GM19240 (cell line): ENCODE results near the gene GLYATL3.

Source experiments
- DNase-seq: peaks from one replicate; pipeline ENCODE4 v3.0.0; 2011; ENCODE audit warnings: low spot score; ENCODE audit not compliant: insufficient read length

The GLYATL3 gene

DNA sequence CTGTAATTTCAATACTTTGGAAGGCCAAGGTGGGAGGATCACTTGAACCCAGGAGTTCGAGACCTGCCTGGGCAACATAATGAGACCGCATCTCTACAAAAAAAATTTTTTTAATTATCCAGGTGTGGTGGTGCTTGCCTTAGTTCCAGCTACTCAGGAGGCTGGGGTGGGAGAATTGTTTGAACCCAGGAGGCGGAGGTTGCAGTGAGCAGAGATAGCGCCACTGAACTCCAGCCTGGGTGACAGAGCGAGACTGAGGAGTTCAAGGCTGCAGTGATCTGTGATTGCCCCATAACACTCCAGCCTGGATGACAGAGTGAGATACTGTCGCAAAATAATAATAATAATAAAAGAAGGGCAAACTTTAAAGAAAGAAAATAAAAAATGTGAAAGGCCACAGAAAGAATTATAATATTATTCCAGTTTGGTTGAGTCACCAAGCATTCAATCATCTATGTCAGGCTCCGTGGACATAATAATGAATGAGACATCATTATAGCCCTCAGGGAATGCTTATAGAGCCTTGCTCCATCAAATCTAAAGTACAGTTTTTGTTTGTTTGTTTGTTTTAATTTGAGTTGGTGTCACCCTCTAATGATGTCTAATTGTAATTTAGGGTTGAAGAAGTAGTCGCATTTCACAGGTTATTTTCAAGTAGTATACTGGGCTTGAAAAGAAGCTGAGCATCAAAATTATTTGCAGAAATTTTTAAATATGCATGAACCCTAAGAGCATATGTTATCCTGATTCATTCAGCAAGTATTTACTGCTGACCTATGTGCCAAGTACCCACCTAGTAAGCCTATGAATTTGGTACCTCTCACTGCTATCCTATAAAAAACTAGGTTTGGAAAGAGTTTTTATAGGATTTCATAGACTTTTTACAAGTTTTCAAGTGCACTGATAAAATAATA is 15.1 kb downstream of the GLYATL3 start:
- no peak for DNase-seq

- no peak for DNase-seq
Measured at GRCh38 chr6:49515485-49516146, 15.9 kb downstream of the GLYATL3 start.

DNA sequence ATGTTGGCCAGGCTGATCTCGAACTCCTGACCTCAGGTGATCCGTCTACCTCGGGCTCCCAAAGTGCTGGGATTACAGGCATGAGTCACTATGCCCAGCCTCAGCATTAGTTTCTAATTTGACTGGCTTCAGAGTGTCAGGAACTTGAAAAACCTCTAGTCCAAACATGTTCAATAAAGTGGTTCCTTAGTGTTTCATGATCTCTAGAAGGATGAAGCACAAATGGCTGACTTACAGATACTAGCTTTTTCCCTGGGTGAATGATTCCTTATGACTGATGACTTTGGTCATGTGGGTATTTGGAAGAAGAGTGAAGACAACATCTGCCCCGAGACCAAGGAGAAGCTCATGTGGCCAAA is 16.4 kb downstream of the GLYATL3 start:
- no peak for DNase-seq

DNA sequence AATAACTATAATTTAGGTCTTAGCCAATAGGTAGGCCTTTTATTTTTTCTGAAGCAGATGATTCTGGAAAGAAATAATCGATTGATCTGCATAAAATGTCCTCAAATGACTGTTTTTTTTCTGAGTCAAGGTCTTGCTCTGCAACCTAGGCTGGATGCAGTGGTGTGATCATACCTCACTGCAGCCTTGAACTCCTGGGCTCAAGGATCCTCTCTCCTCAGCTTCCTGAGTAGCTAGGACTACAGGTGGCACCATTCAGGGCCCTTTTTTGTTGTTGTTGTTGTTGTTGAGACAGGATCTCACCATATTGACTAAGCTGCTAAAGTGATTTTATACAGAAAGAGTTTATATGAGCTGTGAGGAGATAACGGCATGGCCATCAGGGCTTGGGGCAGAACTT is 18.2 kb downstream of the GLYATL3 start:
- no peak for DNase-seq

GRCh38 chr6:49519660-49520059 is 19.9 kb downstream of the GLYATL3 start:
- no peak for DNase-seq

DNA sequence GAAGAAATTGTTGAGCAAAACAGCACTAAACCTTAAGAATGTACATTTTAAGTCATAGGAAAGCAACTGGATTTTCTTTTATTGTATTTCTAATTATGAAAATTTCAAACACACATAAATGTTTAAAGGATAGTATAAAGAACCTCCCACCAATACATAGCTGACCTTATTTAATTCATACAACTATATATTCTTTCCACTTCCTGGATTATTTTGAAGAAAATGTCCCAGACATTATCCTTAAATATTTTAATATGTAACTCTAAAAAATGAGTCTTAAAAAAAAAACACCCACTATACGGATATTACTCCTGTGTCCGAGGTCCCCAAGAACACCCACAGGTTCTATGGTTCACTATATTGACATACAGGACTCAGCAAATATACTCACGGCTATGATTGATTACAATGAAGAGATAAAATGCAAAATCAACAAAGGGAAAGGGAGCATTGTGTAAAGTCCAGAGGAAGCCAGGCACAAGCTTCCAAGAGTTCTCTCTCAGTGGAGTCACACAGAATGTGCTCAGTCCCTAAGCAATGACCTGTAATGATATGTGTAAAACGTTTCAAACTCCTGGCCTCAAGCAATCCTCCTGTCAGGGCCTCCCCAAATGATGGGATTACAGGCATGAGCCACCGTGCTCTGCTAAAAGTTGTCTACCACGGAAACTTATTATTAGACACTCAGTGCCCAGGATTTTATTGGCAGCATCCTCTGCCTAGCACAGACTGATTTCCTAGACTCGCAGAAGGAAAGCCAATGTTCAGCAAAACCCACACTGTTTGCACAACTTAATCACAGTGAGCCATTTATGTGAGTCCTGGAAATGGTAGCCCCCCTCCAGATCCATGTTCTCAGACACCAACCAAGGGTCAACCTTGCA is 23.2 kb downstream of the GLYATL3 start:
- no peak for DNase-seq

GRCh38 chr6:49523901-49524300 is 24.2 kb downstream of the GLYATL3 start:
- no peak for DNase-seq

DNA sequence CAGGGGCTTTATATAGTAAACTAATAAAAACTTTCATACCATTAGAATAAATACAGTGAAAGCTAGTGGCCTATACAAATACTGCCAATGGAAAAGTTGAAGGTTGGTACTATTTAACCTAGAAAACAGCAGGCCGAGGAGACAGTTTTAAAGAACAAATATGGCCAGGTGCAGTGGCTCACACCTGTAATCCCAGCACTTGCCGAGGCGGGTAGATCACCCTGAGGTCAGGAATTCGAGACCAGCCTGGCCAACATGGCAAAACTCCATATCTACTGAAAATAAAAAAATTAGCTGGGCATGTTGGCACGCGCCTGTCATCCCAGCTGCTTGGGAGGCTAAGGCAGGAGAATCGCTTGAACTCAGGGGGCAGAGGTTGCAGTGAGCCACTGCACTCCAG is 24.8 kb downstream of the GLYATL3 start:
- no peak for DNase-seq

GRCh38 chr6:49526598-49526997 is 26.9 kb downstream of the GLYATL3 start:
- DNase-seq = no peak

- no peak for DNase-seq
Measured at GRCh38 chr6:49527320-49527719, 27.6 kb downstream of the GLYATL3 start.

DNA sequence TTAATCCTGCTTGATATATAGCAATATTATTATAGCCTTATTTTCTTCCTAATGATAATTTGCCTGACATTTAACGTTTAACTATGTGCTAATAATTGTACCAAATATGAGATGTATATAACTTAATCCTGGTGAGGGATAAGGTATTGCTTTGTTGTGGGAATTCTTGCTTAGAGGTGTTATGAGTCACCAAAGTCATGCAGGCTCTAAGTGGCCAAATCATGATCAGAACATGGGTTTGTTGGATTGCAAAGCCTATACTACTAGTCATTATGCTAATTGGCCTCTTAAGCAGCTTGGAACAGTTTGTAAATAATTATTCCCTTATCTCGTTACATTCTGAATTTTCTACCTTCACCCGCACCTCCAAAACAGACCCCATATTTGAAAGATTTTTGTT is 28.8 kb downstream of the GLYATL3 start:
- DNase-seq = no peak

DNA sequence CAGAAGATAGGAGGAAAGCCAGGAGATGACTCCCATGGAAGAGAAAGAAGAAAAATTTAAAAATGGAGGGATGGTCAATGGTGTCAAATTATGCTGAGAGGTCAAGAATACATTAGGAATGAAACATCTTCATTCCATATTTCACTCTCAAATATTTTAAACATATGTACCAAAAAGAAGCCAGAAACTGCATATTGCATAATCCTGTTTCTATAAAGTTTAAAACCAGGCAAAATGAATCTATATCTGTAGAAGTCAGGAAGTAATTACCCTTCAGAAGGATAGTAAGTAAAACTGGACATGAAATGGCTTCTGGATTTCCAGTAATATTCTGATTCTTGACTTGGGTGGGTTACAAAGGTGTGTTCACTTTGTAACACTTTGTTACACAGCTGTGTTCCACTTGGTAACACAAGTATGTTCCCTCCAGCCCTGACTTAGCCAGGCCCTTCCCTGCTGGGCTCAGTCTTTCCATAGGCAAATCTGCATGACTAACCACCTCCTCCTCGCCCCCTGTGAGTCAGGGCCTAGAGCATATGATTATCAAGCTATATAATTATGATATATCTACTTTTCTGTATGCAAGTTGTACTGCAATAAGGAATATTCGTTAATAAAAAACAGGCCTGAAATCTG is 30.5 kb downstream of the GLYATL3 start:
- no peak for DNase-seq

DNA sequence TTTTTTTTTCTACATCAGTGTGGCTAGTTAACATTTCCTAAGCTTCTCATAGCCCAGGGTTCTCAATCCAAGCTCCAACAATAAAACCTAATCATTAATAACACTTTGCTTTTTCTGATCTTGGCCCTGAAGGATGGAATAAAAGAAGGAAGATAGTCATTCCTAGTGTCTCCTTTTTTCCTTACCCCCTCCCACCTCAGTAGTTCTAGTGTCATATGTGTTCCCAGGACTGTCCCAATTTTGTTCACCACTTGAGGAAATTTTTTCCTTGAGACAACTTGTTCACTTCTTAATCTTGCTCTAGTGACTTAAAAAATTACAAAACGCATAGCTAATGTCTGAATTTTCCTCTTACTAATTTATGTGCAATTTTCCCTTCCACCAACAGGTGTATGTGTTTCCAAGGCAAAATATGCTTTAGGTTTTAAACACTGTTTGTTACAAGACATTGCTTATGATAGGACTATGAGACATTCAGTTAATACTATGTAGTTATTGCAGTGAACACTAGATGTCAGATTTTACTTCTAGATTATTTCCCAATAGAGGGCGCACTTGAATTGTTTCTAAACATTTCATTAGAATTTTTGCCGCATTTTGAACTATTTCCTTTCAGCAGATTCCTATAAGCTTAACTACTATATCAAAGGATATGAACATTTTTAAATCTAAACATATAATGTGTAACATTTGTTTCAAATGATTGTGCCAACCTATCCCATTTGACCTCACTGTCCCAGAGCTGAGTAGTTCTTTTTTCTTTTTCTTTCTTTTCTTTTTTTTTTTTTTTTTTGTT is 32.2 kb downstream of the GLYATL3 start:
- no peak for DNase-seq

DNA sequence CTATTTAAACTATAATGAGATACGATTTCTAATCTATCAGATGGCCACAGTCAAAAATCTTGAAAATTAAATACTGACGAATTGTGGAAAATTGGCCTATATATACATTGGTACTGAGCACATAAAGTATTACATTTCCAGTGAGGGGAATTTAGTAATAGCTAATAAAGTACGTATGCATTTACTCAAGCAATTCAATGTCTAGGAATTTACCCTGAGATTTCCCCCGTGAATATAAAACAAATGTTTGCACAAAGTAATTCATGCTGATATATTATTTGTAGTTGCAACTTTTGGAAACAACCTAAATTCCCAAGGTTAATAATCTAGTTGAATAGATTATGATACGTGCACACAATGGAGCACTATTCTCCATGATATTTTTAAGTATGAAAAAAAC is 36.1 kb downstream of the GLYATL3 start:
- no peak for DNase-seq

DNA sequence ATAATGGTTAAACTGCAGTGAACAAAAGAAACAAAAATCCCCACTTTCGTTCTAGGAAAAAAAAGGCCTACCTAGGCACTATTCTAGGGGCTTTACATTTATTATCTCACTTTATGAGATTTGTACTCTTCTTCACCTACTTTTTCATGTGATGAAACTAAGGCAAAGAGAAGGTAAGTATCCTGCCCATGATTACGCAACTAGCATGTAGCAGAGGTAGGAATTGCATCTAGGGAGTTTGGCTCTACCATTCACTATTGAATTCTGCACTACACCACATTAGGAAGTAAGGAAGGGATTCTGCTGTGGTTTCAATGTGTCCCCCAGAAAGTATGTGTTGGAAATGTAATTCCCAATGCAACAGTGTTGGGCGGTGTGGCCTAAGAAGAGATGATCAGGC is 39.4 kb downstream of the GLYATL3 start:
- no peak for DNase-seq

DNA sequence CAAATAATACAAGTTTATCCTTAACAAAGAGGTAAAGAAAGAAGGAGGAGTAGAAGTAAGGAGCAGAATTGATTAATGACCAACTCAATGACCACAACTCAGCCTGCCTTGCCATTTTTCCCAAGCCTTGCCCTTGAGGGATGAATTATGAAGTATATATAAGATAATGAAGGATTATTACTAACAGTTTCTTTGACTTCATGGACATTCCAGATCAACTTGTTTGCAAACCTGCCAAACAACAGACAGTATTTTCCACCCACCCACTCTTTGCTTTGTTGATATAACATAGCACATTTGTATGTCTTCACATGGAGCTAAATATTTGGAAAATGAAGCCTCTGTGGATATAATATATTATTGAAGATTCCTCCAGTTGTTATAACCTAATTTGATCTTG is 40.9 kb downstream of the GLYATL3 start:
- DNase-seq = no peak

DNA sequence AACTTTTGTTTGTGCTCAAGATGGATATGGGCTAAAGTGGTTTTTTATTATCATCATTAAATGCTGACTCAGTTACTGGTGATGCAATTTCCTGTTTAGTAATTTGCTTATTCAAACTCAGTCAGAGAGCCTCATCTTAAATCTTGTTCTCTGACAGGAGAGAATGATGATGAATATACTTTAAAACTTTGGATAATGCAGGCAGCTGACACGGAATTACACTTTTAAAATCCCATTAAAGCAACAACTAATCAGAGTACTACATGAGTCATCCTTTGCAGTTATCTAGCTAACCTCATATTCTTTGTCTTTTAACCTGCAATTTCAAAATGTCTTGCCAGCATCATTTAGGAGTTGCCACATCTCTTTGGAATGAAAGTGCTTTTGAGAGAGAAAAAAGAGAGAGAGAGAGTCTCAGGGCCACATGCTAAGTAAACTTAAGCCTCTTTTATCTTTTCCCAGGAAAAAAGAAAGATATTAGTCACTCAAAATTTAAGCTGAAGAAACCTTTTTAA is 41.5 kb downstream of the GLYATL3 start:
- no peak for DNase-seq

DNA sequence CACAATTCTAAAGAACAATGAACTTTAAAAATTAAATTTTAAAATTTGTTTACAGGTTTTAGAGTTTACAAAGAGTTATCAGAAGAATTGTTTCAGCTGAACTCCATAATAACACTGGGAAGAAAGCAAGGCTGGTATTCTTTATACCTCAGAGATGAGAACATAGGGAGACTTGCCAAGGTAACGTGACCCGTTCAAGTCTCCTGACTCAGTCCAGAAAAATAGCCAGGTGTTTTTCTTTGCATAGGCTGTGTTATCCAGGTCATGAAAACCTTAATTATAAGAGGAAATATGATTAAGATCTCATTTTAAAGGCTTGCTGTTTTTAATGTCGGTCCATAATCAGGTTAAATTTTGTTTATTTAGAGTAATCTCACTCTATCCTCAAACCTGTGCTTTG is 42.2 kb downstream of the GLYATL3 start:
- DNase-seq = no peak

DNA sequence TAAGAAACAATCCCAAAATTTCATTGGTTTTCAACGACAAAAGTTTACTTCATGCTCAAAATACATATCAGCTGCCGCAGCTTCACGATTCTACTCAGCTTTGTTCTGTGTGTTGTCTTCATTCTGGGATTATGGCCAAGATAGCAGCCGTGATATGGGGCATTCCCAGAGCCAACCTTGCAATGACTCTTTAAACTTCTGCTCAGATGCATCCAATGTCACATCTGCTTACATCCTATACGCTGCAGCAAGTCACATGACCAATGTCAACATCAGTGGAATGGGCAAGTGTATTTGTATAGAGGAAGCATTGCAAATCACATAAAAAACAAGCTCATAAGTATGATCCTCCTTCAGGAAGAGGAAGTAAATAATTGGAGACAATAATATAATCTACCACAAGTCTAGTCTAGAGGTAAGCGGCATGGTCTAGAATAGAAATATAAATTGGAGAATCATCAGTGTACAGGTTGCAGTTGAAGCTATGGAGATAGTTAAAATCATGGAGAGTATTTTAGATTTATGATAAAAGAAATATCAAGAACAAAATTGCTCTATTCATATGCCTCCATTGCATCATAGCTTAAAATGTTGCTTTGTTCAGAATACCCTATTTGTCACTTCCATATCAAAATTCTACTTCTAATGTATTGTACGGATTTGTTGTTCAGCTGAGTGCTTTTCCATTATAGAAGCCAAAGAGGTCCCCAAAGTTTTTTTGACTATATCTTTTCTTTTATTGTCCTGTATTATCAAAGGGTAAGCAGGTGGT is 43.5 kb downstream of the GLYATL3 start:
- DNase-seq = no peak

DNA sequence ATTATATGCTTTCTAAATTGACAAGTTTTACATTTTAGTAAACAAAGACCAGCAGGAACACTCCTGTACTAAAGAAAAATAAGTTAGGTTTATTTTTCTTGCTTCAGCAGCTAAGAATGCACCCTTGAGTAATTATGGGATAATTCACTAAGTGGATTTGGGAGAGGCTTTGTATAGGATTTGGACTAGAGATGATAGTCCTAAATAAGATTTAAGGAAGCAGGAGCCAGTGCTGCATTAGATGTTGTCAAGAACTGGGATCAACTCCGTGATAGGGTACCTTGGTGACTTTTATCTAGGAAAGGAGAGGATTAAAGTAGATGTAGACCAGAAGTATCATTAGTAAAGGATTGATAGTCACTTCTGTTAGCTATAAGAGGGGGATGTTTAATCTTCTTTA is 46.6 kb downstream of the GLYATL3 start:
- DNase-seq = no peak
